Limb (tissue), 2 donors: ENCODE data around the gene GRIN3B.
"Not testable (repeated sequence)": the region's sequence is repeated elsewhere in the genome, so short reads cannot be mapped to it uniquely, and the experiment has no call there.

Experiments
- DNase-seq, 2 donors: peaks; one replicate each; pipeline ENCODE4 v3.0.0-alpha.2; 2016; ENCODE audit errors: extremely low spot score in 2 of 2

GRIN3B gene

GRCh38 chr19:1018932-1019615 is 18.9 kb downstream of the GRIN3B start:
- DNase-seq: peak in 1 of 2 donors; percentile 37

GRCh38 chr19:1019616-1019961 is 19.4 kb downstream of the GRIN3B start:
- no peak for DNase-seq

- peak in 1 of 2 donors; percentile 54 for DNase-seq
These were observed 20.0 kb downstream of the GRIN3B start for GRCh38 chr19:1019980-1020867.

GRCh38 chr19:1020868-1021425 is 20.7 kb downstream of the GRIN3B start, which contains the start of gene TMEM259:
TMEM259 (minus strand) TSS chr19:1021123; CDS start chr19:1020996, 127 bp downstream.
- peak; percentile 98 for DNase-seq

- not testable (repeated sequence) for DNase-seq
These were observed 23.6 kb downstream of the GRIN3B start for GRCh38 chr19:1023883-1024188.

GRCh38 chr19:1025080-1025479 is 24.9 kb downstream of the GRIN3B start:
- not testable (repeated sequence) for DNase-seq

GRCh38 chr19:1025960-1026782 is 26.0 kb downstream of the GRIN3B start, which contains the start of gene CNN2:
CNN2 (plus strand) TSS chr19:1026608; CDS start chr19:1026662, 54 bp downstream.
- DNase-seq: peak; percentile 81 to 90

- peak in 1 of 2 donors; percentile 65 for DNase-seq
These were observed 26.8 kb downstream of the GRIN3B start for GRCh38 chr19:1026783-1027649.

- DNase-seq: no peak
These were observed 27.4 kb downstream of the GRIN3B start for GRCh38 chr19:1027650-1028061.

GRCh38 chr19:1028062-1028926 is 28.1 kb downstream of the GRIN3B start:
- peak; percentile 80 to 89 for DNase-seq

GRCh38 chr19:1032264-1032867 is 32.1 kb downstream of the GRIN3B start:
- no peak for DNase-seq

- no peak for DNase-seq
These were observed 35.9 kb downstream of the GRIN3B start for GRCh38 chr19:1035998-1036621.

GRCh38 chr19:1037621-1038064 is 37.4 kb downstream of the GRIN3B start:
- no peak for DNase-seq

GRCh38 chr19:1038978-1039645 is 38.9 kb downstream of the GRIN3B start:
- no peak for DNase-seq

- peak; percentile 95 to 99 for DNase-seq
These were observed 39.6 kb downstream of the GRIN3B start, which contains the start of gene ABCA7 for GRCh38 chr19:1039646-1040475. ABCA7 (plus strand) TSS chr19:1040107; CDS start chr19:1041362, 1,255 bp downstream.

- peak; percentile 77 to 90 for DNase-seq
These were observed 40.5 kb downstream of the GRIN3B start for GRCh38 chr19:1040476-1041271.
